ENCODE measurements around the gene PLTP.

DNA sequence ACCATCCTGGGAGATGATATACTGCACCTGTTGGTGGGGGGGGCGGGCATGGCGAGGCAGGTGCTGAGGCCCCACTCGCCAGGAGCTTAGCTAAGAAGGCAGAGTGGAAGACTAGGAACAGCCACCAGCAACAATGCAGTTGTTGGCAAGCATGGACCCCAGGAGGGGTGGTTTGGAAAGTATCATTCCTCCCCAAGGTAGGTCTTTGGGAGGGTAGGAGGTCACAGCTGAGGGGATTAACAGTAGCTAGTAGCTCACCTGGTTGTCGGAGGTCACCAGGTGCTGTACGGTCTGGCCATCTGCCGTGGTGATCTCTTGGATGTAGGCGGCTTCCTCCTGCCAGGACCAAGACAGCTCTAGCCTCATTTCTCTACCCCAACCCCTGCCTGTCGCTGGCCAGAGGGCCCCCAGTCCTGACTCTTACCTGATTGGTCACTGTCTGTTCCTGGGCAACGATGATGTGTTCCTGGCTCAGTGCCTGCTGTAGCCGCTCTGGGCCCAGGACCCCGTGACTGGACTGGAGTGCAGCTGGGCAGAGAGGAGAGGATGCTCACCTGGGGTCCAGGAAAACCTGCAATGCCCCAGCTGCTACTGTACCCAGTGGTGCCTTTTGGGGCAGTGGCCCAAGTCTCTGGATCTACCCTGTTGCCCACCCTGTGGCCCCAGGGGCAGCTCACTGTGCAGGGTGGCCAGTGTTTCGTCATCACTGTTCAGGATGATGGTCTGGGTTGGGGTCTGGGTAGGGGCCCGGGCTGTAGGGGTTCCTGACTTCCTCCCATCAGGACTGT is 37.8 kb upstream of the PLTP start:
- TF ChIP-seq ZSCAN23 (tag by site-specific recombination; IDR thresholded peaks at IDR 0.05), result no peak
- no peak for TF ChIP-seq REPIN1 (tag by site-specific recombination; IDR thresholded peaks at IDR 0.05; ENCODE audit: low read depth)
- TF ChIP-seq, protein P1, sequence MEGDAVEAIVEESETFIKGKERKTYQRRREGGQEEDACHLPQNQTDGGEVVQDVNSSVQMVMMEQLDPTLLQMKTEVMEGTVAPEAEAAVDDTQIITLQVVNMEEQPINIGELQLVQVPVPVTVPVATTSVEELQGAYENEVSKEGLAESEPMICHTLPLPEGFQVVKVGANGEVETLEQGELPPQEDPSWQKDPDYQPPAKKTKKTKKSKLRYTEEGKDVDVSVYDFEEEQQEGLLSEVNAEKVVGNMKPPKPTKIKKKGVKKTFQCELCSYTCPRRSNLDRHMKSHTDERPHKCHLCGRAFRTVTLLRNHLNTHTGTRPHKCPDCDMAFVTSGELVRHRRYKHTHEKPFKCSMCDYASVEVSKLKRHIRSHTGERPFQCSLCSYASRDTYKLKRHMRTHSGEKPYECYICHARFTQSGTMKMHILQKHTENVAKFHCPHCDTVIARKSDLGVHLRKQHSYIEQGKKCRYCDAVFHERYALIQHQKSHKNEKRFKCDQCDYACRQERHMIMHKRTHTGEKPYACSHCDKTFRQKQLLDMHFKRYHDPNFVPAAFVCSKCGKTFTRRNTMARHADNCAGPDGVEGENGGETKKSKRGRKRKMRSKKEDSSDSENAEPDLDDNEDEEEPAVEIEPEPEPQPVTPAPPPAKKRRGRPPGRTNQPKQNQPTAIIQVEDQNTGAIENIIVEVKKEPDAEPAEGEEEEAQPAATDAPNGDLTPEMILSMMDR (tag by site-specific recombination; IDR thresholded peaks at IDR 0.05), result no peak
- TF ChIP-seq ZNF707 (tag by site-specific recombination; IDR thresholded peaks at IDR 0.05), result no peak
- no peak for TF ChIP-seq ZNF146 (tag by site-specific recombination; IDR thresholded peaks at IDR 0.05)
